Muscle layer of colon (tissue), 2 donors: ENCODE data around the gene RILPL2.
"Not testable (repeated sequence)": the region's sequence is repeated elsewhere in the genome, so short reads cannot be mapped to it uniquely, and the experiment has no call there.

ENCODE experiments used
- H3K27ac ChIP-seq: one replicate; pipeline ENCODE4 v1.7.0; 2013; ENCODE audit warnings: low read depth, mild to moderate bottlenecking, low read length, moderate library complexity
- H3K27me3 ChIP-seq, 2 donors: one replicate each; pipeline ENCODE4 v1.7.0; 2013; ENCODE audit warnings: low read length in 2 of 2, mild to moderate bottlenecking in 2 of 2; ENCODE audit not compliant: insufficient read depth in 2 of 2, control insufficient read depth in 1 of 2
- H3K36me3 ChIP-seq: one replicate; pipeline ENCODE4 v1.7.0; 2013; ENCODE audit warnings: mild to moderate bottlenecking, low read length; ENCODE audit not compliant: insufficient read depth
- H3K4me1 ChIP-seq: one replicate; pipeline ENCODE4 v1.7.0; 2013; ENCODE audit warnings: mild to moderate bottlenecking, low read length; ENCODE audit not compliant: insufficient read depth
- H3K4me3 ChIP-seq, 2 donors: one replicate each; pipeline ENCODE4 v1.7.0; 2013; ENCODE audit warnings: low read length in 2 of 2, low read depth in 1 of 2, mild to moderate bottlenecking in 1 of 2, moderate library complexity in 1 of 2
- H3K9ac ChIP-seq: one replicate; pipeline ENCODE4 v1.7.0; 2013; ENCODE audit warnings: low read length
- H3K9me3 ChIP-seq: one replicate; pipeline ENCODE4 v1.7.0; 2013; ENCODE audit warnings: mild to moderate bottlenecking, low read length
- donor health status: abdominal sarcoma.
- donor health status: Adenocarcinoma of cecum.

The RILPL2 gene

GRCh38 chr12:123368431-123368830 is 68.1 kb downstream of the RILPL2 start:
- not testable (repeated sequence) for H3K27ac ChIP-seq, H3K4me1 ChIP-seq, H3K9me3 ChIP-seq, H3K27me3 ChIP-seq, H3K9ac ChIP-seq, H3K4me3 ChIP-seq, H3K36me3 ChIP-seq

DNA sequence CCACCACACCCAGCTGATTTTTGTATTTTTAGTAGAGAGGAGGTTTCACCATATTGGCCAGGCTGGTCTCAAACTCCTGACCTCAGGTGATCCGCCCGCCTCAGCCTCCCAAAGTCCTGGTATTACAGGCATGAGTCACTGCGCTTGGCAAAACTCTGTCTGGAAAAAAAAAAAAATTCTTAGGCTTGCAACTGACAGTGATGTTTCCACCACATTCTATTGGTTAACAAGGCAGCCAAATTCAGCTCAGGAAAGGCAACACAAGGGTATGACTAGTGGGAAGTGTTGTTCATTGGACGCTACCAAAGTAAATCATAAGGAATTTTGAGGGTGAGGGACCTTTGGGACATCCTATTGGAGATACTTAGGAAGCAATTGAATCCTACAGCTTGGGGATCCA is 69.0 kb downstream of the RILPL2 start:
- no peaks in the 10 kb centered on the region for H3K4me1 ChIP-seq
- no peaks in the 10 kb centered on the region for H3K27me3 ChIP-seq
- no peaks in the 10 kb centered on the region for H3K36me3 ChIP-seq
- no peaks in the 10 kb centered on the region for H3K9me3 ChIP-seq
- no peak overlapping the region for H3K4me3 ChIP-seq
- H3K27ac ChIP-seq = no peak overlapping the region
- no peak overlapping the region for H3K9ac ChIP-seq
